HK-2 (cell line): ENCODE results near the gene PRKCE.

Experiments used
- DNase-seq: peaks from one replicate; pipeline ENCODE4 v3.0.0-alpha.2; 2018; ENCODE audit not compliant: unreplicated experiment

The PRKCE gene

DNA sequence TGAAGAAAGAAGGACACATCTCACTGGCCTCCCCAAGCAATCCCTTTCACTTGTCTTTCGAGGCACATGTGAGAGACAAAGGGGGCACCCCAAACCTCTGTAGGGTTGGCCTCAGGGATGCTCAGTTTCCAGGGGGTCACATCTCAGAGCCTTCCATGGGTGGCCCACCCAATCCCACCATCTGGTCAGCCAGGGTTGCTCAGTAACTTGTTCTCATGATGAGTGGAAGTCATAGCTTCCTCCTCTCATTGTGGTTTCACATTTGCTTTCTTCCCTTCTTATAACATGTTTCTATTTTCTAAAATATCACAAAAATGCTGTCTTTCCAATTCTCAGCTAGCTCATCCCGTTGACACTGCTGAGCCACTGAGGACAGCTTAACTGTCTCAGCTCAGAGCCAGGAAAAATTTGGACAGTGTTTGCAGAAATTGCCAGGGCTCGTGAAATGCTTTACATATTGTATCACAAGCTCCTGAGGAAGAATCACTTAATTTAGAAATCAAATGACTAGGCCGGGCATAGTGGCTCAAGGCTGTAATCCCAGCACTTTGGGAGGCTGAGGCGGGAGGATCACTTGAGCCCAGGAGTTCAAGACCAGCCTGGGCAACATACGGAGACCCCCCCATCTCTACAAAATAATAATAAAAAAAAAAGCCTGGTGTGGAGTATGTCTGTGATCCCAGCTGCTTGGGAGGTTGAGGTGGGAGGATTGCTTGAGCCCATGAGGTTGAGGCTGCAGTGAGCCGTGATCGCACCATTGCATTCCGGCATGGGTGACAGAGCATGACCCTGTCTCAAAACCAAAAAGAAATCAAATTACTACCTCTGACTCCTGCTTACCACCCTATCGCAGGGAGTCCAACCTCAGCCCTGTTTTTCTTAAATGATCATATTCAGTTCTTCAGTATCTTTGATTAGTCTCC lies 129.3 kb downstream of the PRKCE start:
- no peak for DNase-seq

DNA sequence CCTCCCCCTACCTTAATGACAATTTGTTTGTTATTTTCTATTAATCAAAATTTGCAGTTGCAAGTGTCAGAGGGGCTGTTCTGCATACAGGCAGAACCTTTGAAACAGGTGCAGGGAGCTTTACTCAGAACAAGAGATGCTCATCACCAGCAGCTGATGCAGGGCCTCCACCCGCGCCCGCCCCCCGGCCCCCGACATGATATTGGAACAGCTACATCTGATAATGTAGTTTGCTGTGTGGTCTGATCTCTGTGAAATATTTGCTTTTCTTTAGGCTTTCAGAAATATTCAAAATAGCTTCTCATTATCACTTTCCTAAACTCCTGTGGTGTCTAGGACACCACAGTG lies 130.0 kb downstream of the PRKCE start:
- DNase-seq = no peak

DNA sequence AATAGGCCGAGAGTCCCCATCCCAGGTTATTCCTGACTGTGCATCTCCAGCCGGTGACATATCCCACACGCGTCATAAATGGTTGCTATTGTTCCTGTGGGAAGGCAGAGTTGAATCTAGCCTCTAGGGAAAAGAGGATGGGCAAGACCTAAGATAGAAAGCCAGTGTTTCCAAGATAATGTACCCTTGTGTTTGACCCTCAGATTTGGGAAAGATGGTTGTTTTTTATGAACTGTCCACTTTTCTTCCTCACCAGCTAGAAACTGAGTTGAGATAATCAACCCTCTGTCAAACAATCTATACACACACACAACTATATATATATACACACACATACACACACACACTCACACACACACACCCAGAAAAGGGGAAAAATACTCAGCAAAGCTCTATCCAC lies 131.0 kb downstream of the PRKCE start:
- no peak for DNase-seq

DNA sequence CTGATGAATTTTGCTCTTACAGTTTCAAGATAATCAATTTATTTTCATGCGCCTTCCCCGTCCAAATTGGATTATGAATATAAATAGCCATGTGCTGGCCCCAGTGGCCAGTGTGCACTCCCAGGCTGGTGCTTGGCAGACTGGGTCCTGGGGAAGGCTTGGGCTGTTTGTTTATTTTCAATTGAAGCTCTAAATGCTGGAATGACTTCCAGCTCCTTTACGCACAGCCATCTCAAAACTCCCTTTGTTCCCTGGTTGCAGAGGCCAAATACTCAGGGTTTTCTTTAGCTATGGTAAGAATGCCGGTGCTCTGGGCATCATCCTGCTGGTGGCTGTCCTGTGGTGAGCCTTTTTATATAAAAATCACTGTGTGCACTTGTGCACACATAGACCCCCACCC lies 131.5 kb downstream of the PRKCE start:
- DNase-seq = no peak

DNA sequence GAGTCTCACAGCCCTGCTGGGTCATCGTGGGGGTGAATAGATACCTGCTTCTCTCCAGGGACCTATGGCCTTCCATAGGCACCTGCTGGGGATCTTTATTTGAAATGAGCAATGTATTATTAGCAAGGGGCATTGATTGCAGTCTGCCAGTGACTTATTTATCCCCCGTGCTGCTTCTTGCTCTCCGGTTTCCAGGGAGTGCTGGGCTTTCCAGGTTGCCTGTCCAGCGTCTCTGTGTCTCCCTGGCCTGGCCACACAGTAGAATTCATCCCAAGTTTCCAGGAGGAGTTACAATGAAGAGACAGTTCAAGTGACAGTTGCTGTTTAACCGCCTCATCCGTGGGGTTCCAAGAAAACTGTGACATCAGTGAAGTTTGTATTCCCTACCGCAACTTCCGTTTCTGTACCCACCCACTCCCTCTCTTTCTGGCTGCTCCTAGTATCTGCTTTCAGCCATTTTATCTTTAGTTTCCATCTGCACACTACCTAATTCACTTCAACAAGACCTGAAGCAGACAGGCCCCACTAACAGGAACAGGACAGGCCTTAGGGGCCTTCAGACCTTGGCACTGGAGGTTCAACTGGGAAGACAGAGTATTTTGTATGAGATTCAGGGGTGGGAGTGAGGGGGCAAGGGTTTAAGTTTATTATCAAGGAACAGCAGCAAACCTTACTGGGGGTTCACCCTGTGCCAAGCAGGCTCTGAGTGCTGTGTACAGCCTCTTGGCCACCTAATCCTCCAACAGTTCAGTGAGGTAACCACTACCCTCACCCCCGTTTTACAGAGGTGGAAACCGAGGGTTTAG lies 134.8 kb downstream of the PRKCE start:
- DNase-seq = no peak

DNA sequence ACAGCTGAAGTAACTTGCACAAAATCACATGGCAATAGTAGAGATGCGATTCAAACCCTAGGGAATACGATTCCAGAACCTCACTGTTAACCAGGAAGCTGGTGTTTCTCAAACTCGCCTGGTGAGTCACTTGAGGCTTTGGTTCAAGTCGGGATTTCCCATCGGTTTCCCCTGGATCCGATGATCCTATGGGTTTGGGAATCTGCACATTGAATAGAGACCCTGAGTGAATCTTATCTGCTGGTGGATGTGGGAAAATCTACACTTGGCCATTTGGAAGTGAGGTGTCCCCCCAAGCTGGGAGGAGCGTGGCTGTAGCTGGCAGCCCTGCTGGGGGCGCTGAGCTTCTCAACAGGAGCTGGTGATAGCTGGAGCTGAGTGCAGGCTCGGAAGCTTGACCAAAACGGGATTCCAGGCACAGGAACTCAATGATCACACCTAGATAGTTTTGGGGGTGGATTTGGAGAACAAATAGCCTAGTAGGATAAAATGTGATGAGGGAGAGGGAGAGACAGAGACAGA lies 135.4 kb downstream of the PRKCE start:
- DNase-seq = no peak

DNA sequence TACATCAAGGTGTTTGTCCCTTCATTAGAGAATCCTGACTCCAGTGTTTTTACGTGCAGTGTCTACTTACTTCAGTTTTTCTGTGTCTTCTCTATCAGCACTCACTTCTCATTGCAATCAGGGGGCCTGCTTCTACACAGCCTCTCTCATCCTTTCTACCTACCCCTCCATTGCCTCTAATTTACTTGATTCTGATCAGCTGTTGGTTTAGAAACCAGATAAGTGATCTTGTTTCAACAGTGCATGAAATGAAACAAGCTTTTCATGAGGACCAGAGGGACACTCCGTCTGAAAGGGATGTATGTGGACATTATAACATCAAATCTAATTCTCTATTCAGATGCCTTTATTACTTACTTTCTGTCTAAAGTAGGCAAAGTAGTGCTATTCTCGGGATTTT lies 136.9 kb downstream of the PRKCE start:
- no peak for DNase-seq

DNA sequence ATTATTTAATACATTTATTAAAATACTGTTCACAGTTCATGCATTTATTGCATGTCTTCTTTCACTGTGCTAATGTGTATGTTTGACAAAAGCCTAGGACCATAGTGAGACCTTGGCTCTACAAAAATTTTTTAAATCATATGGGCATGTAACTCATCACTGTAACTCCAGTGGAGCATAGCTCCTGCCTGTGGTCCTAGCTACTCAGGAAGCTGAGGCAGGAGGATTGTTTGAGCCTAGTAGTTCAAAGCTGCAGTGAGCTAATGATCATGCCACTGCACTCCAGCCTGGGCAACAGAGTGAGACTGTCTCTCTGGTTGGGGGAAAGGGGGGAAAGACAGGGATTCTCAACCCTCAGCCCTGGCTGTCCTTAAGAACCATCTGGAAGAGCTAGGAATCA lies 137.8 kb downstream of the PRKCE start:
- no peak for DNase-seq

DNA sequence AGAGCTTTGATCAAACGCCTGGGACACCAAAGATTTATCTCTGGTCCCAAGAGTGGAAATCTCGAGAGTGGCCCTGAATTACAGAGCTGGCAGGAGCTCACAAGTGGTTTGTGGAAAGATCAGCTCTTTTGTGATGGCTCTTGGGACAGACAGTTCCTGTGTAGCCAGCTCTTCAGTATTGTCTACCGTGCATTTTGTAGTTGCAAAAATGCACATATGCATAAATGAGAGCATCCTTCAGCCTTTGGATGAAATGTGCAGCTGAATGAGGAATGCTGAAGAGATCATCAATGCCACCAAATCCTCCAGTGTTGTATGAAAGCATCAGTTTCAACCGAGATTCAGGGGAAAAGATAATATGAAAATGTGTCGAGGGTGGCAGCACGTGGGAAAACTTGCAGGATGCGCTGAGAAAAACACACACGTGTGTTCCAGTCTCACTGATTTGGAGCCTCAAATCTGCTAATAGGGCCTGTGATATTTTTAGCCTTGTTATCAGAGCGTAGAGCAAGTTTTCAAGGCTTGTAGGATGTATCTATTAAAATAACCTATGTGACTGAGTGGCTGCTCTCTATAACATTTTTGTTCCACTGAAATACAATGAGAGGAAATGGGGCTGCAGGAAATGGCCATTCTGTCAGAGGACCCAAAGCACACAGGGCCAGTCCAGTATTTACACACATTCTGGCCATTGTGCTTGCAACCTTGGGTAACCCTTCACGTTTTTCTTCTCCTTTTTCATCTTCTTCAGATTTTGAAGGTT lies 138.7 kb downstream of the PRKCE start:
- no peak for DNase-seq

DNA sequence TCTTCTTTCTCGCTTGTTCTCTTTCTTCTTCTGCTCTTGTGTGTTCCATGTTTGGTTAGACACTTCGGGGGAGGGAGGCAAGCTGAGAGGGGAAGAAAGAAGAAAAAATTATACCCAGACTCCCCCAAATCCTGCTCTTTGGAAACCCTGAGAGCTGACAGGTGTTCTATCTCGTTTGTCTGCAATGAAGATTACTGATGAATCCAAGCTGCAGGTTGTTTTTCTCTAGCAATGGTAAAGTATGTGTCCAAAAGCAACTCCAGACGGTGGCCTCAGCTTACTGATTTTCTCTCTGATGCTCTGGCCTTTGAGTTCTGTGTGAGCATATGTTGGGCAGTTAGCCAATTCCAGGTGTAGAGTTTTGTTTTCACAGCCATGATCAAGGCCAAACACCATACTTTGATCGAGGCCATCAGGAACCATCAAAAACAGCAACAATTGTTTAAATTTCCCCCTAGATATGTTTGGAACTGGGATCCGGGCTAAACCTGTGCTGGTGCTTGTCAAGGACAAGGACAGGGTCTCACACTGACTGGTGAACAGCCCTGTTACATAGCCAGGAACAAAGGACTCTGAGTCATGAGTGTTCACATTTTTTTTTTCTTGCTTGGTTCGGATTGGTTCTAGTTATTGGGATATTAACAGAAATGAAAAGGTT lies 142.0 kb downstream of the PRKCE start:
- no peak for DNase-seq

DNA sequence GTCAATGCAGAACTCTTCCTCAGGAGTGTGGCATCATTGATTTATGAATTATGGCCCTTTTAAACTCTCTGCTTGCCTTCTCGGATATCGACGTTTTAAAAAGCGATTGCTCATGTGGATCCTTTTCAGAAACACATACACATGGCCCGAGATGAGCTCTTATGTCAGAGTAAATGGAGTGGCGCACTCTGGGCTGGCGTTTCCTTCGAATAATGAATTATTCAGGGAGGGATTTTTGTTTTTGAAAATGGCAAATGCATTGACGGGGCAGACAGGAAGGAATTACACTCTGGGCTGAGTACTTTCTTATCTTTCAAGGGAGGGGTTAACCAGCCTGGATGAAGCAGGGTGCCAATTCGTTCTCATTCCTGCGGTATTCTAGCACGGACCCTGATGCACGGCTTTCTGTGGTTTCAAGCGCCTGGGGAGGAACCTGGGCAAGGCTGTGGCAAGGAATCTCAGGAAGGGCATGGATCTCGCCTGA lies 142.7 kb downstream of the PRKCE start:
- no peak for DNase-seq

DNA sequence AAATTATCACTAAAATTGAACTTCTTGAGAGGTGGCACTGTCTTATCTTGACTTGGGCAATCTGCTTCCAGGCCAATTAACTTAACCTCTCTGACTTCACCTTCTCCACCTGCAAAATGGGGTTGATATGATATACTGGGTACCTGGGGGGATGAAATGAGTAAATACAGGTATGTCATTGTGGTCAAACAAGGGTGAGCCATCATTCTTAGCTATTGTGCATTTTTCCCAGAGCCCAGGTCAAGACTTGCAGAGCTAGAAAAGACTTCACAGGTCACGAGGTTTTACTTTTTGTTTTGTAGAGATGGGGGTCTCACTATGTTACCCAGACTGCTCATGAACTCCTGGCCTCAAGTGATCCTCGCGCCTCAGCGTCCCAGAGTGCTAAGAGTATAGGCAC lies 145.0 kb downstream of the PRKCE start:
- no peak for DNase-seq

DNA sequence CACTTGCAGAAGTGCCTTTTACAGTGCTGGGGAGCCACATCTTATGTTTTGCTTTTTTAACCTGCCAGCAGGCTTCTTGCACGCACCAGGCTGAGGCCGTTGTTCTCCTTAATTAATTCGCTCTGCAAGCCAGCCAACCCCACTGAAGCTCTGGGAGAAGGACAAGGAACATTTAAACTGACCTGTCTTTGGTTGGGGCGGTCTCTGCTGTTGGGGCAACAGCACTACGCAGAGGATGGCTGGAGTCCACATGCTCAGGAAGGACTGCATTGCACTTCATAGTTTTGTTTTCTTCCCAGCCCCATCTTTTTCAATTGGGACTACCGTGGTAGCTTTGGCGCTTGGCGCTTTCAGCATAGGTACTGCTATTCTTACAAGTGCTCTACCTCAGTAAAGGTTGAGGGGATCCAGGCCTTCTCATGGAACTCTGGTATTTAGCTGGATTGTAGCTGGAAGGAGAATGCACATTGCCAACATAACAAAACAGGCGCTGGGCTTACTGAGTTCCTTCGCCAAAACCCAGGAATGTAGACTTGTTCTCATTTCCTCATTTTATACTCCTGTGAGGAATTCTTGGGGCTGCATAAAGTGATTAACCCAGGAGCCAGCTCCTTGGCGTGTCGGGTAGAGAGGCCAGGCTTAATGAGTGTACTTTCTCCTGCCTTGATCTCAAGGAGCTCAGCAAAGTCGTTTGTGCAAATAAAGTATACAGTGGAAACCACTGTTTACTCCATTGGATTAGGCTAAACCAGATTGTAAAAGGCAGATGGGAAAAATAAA lies 146.2 kb downstream of the PRKCE start:
- DNase-seq = no peak

DNA sequence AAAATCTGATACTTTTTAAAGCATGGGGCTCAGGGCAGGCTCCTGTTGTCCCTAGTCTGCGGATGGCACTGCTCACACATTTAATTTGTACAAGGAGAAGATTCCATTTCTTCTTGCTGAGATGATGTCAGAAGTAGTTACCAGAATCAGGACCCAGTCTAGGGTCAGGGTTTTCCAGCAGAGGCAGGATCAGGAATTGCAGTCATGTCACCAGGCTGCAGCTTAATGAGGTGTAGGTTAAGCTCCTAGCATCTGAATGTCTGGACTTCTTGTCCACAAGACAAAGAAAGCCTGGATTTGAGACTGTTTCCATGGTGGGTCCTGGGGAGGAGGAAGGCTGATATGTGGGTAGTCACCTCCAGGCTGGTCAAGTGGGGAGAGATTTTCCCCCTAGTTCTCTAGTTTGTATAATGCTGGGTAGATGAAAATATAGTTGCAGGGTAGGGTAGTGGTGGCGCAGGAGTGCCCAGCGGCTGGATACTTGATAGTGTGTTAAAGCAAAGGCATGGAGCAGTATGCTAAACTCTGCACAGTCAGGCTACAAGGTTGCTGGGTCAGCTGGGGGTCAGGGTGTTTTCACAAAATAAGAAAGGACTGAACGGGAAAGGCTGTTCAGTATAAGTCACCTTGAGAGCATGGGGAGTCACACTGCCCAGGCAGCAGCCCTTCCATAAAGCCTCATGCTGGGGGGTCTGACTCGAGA lies 148.4 kb downstream of the PRKCE start:
- DNase-seq = no peak

DNA sequence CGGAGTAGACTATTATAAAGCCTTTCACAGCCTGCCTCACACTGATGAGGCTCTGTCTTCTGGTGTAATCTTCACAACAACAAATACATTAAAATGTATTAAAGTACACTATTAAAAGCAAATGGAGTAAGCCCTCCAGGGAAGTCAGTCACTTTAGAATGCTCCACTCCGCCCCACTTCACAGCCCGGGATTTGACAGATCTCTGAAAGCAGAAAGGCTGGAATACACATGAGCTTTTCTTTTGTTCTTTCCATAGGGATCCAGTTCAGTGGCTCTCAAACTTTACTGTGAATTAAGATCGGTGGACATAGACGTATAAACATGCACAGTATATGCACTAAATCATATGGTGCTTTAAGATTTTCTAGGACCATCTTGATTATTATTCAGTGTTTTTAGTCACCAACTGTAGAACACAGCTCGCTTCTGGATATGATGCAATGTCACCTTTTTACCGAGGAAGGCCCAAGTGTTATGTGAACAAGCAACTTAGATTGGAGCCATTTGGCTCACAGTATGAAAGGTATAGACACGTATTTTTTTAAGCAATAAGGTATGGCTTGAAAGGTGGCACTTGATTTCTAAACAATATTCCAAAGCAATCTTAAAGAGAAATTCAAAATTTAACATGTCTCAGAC lies 151.1 kb downstream of the PRKCE start:
- DNase-seq = no peak

DNA sequence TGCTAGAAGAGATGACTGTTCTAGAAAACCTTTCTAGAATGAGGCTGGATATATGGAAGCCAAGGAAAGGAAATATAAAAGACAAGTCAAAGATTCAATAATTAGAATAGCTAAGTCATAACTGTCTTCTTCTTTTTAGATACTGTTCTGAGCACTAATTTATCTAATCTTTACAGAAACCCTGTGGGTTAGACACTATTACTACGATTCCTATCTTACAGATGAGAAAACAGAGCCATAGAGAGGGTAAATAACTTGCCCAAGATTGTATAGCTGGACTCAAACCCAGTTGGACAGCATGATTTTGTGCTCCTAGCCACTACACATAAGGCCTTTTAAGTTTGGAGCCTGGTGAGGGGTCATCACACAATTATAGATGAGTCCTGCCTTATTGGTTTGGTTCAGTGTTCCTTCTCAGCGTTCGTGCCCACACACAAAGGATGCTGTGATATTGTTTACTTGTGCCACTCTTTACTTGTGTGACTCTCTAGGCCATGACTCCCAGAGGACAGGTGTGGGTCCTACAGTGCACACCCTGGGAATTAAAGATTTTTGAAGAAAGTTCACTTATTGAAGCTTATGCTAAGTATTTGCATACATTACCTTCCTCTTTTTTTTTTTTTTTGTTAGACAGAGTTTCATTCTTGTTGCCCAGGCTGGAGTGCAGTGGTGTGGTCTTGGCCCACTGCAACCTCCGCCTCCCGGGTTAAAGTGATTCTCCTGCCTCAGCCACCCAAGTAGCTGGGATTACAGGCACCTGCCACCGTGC lies 153.7 kb downstream of the PRKCE start:
- DNase-seq = no peak

DNA sequence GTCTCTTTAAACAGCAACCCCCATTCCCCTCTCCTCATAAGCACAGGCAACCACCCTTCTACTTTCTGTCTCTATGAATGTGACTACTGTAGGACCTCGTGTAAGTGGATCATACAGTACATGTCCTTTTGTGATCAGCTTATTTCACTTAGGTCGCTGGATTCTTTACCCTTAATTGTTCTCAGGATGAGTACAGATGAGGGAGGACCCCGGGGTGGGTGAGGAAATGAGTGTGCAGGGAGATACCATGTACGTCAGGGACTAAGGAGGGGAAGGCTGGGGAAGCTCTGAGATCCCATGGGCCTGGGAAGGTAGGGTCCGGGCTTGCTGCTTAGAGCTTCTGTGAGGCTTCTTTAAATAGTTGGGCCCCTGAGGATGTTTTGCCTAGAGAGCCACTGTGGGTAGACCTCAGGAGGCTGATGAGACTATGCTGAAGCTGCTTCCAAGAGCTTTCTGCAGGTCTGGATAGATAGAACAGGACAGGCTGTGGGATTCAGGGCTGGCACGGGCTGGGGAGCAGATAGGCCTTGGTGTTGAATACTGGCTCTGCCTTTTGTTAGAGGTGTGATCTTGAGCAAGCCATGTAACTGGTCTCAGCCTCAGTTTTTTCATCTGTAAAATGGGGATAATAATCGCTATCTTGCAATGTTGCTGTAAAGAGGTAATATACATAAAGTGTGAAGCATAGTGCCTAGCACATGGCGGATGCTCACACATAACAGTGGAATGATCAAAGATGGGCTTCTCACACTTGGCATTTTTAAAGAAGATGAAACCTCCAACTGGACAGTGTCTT lies 155.3 kb downstream of the PRKCE start:
- DNase-seq = no peak

DNA sequence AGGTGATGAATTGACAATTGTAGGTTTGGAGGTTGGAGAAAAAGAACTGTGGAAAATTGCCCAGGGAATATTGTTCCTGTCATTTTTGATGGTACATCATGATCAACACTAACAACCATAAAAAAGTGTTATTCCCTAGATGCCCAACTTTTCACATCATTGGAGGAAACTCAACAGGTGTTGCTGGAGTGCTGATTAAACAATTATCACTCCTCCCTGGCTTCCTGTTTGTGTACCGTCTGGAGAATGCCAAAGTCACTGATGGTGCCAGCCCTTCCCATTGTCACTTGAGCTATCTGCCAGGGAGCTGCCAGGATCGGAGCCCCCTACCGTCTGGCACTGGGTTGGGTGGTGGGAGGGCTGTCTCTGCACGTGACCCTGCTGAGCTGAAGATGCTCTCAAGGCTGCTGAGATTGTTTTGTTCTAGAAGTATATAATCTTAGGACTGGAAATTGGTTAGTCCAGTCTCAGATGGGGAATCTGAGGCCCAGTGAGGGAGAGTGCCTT lies 156.9 kb downstream of the PRKCE start:
- DNase-seq = no peak
